GM19035 (cell line): ENCODE measurements around the gene WARS2.
"Not testable (repeated sequence)": the region's sequence is repeated elsewhere in the genome, so short reads cannot be mapped to it uniquely, and the experiment has no call there.

ENCODE experiments used
- ATAC-seq: cut with Tn5 transposase; IDR thresholded peaks from one replicate; pipeline ENCODE4 v1.9.1; 2021; ENCODE audit not compliant: unreplicated experiment

WARS2 gene

DNA sequence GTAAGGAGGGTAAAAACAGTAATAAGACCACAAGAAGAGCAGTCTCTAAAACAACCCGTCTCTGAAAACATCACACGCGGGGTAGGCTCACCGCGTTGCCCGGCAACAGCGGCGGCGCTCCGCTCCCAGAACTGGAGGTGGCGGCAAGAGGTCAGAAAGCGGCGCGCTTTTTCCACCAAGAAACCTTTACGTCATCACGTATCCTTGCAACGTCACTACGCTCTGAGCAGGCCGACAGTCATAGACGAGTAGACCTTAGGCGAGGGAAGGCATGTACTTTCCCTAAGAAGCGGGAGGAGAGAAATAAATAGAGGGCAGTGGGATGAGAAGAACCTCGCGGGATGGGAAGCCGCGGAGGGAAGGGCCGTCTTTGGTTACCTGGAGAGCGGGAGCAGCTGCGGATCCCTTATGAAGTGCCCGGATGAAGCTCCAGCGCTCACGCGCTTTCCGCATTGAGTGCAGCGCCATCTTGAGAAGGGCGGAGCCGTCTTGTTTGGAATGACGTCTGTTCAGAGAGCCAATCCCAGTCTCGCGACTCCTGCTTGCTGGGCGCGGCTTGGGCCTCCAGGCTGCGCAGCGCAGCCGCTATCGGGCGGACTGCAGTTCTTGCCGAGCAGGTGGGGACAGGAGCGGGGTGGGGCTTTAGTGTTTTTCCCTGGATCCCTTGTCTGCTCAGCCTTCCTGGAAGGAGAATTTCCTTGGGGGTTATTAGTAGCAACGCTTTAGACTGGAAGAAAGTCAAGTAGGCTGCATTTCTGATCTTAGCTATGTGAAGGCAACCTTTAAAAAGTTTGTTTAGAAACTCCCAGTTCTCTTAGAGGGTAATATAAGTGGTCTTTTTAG lies at the start of gene WARS2:
TSS of gene WARS2 (minus strand) at position 477 of the 843 bp plus-strand sequence. CDS start at position 468, 9 bp downstream.
- ATAC-seq = peak; percentile 94

DNA sequence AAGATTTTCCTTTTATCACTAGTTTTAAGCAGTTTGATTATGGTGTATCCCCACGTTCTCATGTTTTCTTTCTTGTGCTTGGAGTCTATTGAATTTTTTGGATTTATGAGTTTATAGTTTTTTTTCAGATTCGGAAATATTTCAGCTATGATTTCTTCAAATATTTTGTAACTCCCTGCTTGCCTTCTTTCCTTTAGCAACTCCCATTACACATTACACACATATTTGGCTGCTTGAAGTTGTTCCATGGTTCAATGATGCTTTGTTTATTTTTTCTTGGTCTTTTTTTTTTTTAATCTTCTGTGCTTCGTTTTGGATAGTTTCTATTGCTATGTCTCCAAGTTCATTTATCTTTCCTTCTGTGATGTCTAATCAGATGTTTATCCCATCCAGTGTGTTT lies 48.5 kb upstream of the WARS2 start:
- no peak for ATAC-seq

DNA sequence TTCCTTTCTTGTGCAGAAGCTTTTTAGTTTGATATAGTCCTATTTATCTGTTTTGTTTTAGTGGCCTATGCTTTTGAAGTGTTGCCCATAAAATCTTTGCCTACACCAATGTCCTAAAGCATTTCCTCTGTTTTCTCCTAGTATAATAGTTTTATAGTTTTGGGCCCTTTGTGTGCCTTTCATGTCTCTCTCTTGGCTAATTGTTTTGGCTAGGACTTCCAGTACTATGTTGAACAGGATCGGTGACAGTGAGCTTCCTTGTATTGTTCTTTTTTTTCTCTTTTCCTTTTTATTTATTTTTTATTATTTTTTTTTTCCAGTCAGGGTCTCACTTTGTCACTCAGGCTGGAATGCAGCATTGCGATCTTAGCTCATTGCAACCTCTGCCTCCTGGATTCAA lies 47.0 kb upstream of the WARS2 start:
- no peak for ATAC-seq

- no peak for ATAC-seq
These were observed 46.0 kb upstream of the WARS2 start for GRCh38 chr1:119186471-119186870.

GRCh38 chr1:119184972-119185371 lies 44.5 kb upstream of the WARS2 start:
- no peak for ATAC-seq

- ATAC-seq = no peak
These were observed 40.8 kb upstream of the WARS2 start for GRCh38 chr1:119181218-119181617.

- no peak for ATAC-seq
These were observed 38.6 kb upstream of the WARS2 start for GRCh38 chr1:119179051-119179450.

DNA sequence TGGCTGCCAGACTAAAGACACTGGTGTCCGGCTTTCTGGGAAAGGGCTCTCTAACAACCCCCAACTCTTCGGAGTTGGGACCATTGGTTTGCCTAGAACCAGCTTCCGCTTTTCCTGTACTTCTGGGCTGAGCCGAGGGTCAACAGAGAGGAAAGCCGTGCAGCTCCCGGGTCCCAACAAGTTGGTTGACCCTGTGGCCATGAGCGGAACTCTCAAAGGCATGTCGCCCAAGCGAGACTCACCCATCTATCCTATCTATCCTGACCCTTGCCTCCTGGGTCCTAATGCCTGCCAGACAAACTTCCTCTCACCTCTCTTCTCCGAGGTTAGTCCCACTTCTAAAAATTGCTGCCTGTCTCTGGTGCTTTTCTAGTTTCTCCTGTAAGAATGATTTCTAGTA lies 32.5 kb upstream of the WARS2 start:
- ATAC-seq = not testable (repeated sequence)

GRCh38 chr1:119171381-119172010 lies 31.0 kb upstream of the WARS2 start:
- ATAC-seq = not testable (repeated sequence)

- ATAC-seq = no peak
These were observed 22.9 kb upstream of the WARS2 start for GRCh38 chr1:119163396-119163795.

DNA sequence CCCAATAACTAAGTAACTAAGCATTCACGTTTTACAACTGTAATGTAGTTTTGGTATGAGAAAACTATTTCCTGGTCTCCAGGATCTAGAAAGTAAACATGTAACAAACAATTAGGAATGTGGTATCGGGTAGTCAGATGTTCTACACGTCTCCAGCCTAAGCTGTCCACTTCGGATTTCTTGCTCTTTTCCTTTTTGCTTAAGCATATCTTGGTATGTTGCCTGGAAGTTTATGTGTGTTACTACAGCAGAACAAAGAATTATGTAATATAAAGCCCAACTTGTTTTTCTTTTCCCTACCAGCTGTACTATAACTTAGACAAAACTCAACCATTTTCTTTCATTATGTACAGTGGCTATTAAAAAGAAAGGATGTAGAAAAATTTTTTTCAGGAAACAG lies 20.4 kb upstream of the WARS2 start:
- ATAC-seq = no peak

DNA sequence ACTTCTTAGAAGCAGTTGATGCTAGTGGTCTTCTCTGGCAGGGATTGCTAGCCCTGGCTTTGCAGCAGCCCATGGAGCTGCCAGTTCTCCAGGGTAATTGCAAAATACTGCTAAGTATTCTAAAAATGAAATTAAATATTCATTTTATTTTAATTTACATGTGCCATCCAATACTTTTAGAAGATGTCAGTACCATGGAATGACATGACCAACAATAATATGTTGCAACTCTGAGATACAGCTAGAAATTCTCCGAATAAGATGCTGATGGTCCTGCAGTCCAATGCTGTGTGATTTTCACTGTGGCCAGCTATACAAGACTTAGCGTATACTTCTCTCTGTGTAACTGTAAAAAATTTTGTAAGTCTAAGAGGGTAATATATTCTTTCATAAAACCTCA lies 20.0 kb upstream of the WARS2 start:
- no peak for ATAC-seq

DNA sequence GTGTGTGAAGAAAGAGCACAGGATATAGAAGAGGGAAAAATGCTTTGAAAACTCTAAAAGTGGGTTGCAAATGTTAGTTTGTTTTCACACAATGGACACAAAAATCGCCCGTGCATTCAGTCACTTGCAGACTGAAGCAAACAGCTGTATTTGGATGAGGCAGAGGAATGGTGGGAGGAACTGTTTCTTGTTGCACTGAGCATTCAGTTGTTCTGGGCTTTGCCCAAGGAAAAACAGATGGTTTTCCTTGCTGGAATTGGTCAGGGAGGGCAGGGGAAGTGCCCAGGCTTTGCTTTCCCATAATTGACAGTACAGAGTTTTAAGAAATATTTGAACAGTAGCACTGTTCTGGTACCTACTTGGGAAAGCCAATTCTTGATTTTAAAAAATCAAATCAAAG lies 19.5 kb upstream of the WARS2 start:
- no peak for ATAC-seq

DNA sequence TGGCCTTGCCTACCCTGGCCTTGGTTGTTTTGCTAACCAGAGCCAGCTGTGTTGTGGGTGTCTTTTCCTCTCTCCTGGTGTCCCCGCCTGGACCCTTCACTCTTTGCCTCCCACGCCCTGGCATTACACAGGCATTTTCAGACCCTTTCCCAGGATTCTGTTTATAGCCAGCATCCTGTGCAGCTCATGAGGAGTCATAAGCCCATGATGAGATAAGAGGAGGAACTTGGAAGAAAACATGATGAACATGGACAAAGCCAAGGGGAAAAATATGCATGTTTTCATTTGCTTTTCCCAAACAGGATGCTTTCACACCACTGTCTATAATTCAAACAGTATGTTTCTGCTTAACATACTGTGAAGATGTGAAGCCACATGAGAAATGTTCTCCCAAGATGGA lies 18.7 kb upstream of the WARS2 start:
- ATAC-seq = no peak

DNA sequence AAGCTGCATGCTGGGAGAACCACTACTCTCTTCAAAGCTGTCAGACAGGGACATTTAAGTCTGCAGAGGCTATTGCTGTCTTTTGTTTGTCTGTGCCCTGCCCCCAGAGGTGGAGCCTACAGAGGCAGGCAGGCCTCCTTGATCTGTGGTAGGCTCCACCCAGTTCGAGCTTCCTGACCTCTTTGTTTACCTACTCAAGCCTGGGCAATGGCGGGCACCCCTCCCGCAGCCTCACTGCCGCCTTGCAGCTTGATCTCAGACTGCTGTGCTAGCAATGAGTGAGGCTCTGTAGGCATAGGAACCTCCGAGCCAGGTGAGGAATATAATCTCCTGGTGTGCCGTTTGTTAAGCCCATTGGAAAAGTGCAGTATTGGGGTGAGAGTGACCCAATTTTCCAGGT lies 16.3 kb upstream of the WARS2 start:
- ATAC-seq = not testable (repeated sequence)

- ATAC-seq = not testable (repeated sequence)
These were observed 14.6 kb upstream of the WARS2 start for GRCh38 chr1:119155069-119155468.

- ATAC-seq = no peak
These were observed 9.7 kb upstream of the WARS2 start for GRCh38 chr1:119150150-119150549.

- ATAC-seq = no peak
These were observed 7.2 kb upstream of the WARS2 start for GRCh38 chr1:119147661-119148090.

DNA sequence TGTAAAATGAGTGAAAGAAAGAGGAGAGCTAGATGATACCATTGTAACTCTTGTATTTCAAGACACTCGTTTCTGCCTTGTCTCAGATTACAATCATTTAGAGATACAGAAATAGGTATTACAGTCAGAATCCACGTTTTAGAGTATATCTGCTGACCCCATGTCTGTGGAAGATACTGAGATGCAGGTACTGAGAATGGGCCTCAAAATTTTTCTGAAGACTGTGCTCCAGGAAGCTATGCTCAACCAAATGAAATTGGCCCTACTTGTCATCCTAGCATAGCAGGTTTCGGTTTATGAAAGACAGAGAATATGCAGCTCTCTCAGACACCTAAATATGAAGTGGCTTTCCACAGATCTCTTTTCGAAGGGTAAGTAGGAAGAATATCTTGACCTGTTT lies 6.0 kb upstream of the WARS2 start:
- ATAC-seq = no peak

- ATAC-seq = no peak
These were observed 4.4 kb upstream of the WARS2 start for GRCh38 chr1:119144813-119145212.

- no peak for ATAC-seq
These were observed 3.3 kb upstream of the WARS2 start for GRCh38 chr1:119143706-119144105.

DNA sequence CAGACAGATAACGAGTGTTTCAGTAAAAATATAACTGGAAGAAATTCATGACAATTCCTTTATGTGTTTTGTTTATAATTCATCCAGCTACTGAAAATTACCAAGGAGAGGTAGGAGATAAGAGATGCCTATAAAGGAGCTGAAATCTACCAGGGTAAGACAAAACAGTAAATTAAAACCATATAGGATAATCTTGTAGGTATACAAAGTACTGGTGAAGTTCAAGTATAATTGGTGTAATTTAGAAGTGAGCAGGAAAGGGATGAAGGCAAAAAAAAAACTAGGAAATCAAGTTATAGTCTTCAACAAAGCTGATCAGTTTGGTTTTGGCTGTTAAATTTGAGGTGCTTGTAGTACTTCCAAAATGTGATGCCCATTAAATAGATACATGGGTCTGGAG lies 1.2 kb upstream of the WARS2 start:
- ATAC-seq = no peak
